GM10266 (cell line): ENCODE measurements around the gene MYRF.

Experiments used
- DNase-seq: peaks from one replicate; pipeline ENCODE4 v3.0.0; 2012; ENCODE audit errors: extremely low spot score
- TF ChIP-seq, protein P1 (sequence below): IDR thresholded peaks from 2 replicates; pipeline ENCODE4 v1.5.1; 2012; ENCODE audit warnings: mild to moderate bottlenecking, low read depth; ENCODE audit not compliant: control insufficient read depth, insufficient read depth; ENCODE audit errors: missing control alignments

MYRF gene

DNA sequence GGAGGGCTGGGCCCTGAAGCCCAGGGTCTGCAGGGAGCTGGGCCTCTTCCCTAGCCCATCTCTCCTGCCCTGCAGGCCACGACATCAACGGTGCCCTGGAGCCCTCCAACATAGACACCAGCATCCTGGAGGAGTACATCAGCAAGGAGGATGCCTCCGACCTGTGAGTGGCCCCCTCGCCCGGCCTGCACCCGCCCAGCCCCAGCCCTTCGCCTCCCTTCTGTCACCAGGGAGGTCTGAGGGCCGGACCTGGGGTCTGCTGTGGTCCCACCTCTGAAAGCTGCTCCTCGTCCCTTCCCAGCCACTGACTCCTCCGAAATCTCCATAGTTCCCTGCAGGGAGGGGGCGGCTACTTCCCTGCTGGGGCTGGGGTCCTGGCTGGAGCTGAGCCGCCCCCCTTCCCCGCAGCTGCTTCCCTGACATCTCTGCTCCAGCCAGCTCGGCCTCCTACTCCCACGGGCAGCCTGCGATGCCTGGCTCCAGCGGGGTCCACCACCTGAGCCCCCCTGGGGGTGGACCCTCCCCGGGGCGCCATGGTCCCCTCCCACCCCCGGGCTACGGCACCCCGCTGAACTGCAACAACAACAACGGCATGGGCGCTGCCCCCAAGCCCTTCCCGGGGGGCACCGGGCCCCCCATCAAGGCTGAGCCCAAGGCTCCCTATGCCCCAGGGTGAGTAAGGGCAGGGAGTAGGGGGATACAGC is 13.3 kb downstream of the MYRF start:
- no peak for DNase-seq
- TF ChIP-seq, protein P1, sequence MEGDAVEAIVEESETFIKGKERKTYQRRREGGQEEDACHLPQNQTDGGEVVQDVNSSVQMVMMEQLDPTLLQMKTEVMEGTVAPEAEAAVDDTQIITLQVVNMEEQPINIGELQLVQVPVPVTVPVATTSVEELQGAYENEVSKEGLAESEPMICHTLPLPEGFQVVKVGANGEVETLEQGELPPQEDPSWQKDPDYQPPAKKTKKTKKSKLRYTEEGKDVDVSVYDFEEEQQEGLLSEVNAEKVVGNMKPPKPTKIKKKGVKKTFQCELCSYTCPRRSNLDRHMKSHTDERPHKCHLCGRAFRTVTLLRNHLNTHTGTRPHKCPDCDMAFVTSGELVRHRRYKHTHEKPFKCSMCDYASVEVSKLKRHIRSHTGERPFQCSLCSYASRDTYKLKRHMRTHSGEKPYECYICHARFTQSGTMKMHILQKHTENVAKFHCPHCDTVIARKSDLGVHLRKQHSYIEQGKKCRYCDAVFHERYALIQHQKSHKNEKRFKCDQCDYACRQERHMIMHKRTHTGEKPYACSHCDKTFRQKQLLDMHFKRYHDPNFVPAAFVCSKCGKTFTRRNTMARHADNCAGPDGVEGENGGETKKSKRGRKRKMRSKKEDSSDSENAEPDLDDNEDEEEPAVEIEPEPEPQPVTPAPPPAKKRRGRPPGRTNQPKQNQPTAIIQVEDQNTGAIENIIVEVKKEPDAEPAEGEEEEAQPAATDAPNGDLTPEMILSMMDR, result no peak

DNA sequence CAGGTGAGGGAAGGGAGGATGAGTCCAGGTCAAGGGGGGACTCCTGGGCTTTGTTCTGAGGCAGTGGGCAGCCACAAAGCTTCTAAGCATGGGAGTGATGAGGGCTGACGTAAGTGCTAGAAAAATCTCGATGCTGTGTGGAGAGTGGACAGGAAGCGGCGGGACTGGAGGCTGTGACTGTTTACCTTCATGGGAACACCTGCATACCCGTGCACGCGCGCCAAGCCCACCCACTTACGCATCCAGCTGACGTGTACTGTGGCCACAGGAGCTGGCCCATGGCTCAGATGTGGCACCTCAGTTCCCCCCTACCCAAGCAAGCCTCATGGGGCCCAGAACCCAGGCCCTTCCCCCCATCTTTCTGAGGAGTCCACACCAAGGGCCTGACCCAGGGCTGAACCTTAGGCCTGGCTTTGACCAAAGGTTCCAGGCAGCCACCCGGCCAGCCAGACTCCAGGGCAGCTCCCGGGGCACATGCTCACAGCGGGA is 14.0 kb downstream of the MYRF start:
- no peak for DNase-seq
- TF ChIP-seq, protein P1, result no peak

DNA sequence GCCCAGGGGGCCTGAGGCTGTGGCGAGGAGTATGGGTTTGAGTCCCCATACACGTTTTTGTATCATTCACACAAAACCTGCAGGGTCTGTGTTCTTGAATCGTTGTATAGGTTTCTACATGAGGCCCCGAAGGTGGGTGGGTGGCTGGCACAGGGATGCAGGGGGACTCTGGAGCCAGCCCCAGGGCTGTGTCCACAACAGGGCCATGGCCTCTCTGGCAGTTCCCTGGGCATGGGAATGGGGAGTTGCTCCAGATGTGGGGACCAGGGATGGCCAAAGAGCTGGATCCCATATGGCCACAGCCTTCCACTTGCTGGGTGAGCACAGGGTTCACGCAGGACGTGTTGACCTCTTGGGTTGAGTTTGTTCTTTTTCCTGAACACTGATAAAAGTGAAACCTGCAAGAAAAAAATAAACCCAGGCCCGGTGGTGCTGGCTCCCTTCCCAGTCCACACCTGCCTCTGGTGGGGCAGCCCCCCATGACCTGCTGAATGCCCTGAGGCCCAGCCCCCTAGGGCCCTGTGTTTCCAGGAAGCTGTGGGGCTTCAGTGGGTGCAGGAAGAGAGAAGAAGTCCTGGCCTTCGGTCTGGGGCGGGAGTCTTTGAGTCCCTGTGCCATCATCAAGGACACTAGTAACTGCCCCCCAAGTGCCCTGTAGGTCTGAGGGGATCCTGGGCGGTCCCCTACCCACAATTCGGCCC is 16.1 kb downstream of the MYRF start:
- no peak for DNase-seq
- TF ChIP-seq, protein P1, result no peak

DNA sequence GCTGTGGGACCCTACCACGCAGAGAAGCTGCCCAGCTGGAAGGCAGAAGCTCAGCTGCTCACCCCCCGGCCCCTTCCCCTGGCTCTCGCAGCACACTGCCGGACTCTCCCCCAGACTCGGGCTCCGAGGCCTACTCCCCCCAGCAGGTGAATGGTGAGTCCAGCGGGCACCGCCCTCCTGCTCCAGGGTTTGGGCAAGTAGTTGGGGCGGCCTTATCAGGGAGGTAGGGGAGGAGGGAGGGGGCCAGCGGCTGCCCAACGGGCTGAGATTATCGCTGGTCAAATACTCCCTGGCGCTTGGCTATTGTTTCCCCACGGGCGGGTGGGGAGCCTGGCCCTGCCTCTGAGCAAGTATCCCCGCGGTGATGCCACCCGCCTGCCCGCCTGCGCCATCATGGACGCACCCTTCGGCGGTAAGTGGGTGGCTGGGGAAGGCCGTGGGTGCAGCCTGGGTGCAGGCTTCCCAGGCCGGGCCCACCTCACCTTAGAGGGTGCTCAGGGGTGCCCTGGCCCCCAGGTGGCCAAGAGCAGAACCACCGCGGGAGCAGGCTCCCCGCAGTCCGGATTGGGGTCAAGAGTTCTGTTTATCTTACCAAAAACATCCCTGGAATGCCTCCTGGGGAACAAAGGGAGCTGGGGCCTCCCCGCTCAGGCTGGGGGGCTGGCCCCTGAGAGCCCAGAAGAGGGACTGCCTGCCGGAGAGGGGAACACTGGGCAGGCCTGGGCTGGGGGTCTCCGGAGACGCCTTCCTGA is 16.9 kb downstream of the MYRF start:
- TF ChIP-seq, protein P1, result no peak

DNA sequence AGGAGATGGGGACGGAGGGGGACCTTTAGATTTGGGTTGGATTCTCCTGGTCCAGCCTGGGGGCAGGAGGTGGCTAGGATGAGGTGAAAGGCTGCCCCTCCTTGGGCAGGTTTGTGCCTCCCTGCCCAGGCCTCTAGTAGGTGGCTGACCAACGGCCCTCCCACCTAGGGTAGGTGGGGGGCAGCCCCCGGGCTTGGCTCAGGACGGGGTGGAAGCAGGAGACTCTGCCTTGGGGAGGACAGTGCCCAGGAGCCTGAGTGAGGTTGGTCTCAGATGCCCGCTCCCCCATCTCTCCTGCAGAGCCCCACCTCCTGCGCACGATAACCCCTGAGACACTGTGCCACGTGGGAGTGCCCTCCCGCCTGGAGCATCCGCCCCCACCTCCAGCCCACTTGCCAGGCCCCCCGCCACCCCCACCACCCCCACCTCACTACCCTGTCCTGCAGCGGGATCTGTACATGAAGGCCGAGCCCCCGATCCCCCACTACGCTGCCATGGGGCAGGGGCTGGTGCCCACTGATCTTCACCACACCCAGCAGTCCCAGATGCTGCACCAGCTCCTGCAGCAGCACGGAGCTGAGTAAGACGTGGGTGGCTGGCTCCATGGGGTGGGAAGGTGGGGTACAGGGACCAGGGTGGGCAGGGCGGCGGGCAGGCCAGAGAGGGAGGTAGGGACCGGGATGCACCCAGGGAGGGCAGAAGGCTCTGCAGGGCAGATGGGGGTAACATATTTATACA is 17.7 kb downstream of the MYRF start:
- TF ChIP-seq, protein P1, result no peak

More for the DNA sequence above, 16.9 kb downstream of the MYRF start:
- DNase-seq, result no peak

DNA sequence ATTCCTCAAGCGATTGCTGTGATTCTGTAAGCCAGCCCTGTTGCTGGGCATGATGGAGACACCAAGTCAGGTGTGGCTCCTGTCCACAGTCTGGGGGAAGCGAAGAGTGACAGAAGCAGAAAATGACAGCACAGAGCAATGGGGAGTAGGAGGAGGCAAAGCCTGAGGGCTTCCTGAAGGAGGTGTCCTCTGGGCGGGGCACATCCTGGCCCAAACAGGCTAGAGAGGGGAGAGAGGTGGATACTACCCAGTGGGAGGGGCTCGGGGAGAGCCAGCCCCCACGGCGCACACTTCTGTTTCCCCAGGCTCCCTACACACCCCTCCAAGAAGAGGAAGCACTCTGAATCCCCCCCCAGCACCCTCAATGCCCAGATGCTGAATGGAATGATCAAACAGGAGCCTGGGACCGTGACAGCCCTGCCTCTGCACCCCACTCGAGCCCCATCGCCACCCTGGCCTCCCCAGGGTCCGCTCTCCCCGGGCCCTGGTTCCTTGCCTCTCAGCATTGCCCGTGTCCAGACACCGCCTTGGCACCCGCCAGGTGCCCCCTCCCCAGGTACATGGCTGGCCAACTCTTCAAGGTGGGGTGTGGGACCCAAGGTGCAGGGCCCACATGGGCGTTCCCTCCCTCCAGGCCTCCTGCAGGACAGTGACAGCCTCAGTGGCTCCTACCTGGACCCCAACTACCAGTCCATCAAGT is 18.9 kb downstream of the MYRF start:
- no peak for DNase-seq
- TF ChIP-seq, protein P1, result no peak

More for the DNA sequence above, 17.7 kb downstream of the MYRF start:
- DNase-seq, result no peak
